Gastroesophageal sphincter (tissue), 3 donors: ENCODE measurements around the gene KCNAB1.

Experiments
- EP300 ChIP-seq: sonication (generic); formaldehyde crosslinking; IDR thresholded peaks from one replicate; pipeline ENCODE4 v1.6.1; 2017; ENCODE audit warnings: antibody characterized with exemption, mild to moderate bottlenecking
- POLR2A ChIP-seq, 2 donors: fragments of 450-650 bp; IDR thresholded peaks; one replicate each; pipeline ENCODE4 v1.6.1; 2017; ENCODE audit warnings: antibody characterized with exemption in 2 of 2, mild to moderate bottlenecking in 2 of 2, moderate library complexity in 1 of 2
- POLR2AphosphoS5 ChIP-seq: sonication (generic); formaldehyde crosslinking; IDR thresholded peaks from one replicate; pipeline ENCODE4 v1.6.1; 2017; ENCODE audit warnings: antibody characterized with exemption
- TF ChIP-seq, protein P1 (sequence below), 4 experiments: fragments of 200-600 bp in 2 of 4; fragments of 450-650 bp in 2 of 4; sonication (generic) in 1 of 4; IDR thresholded peaks; one replicate each; pipeline ENCODE4 v1.5.1; 2017 to 2019; ENCODE audit warnings: antibody characterized with exemption in 4 of 4, mild to moderate bottlenecking in 2 of 4, moderate library complexity in 2 of 4

DNA sequence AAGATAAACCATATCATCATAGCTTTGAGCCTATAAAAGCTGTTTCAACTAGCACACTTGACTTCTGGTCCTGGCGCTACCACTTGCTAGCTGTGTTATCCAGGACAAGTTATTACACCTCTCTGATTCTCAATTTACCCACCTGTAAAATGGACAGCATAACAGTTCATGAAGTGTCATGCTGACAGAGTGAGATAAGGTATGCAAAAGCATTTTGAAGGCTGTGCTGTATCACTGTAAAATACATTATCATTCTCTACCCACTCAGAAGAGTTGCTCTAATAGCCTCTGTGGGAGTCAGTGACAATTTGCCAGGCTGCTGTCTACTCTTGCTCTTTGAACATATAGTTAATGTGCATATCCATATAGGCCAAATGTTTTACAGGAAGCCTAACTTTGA lies 341.5 kb downstream of the KCNAB1 start:
- TF ChIP-seq POLR2AphosphoS5 (no peak), EP300 (no peak), POLR2A (IDR thresholded peaks at IDR 0.05) (no peak)
- TF ChIP-seq, protein P1, sequence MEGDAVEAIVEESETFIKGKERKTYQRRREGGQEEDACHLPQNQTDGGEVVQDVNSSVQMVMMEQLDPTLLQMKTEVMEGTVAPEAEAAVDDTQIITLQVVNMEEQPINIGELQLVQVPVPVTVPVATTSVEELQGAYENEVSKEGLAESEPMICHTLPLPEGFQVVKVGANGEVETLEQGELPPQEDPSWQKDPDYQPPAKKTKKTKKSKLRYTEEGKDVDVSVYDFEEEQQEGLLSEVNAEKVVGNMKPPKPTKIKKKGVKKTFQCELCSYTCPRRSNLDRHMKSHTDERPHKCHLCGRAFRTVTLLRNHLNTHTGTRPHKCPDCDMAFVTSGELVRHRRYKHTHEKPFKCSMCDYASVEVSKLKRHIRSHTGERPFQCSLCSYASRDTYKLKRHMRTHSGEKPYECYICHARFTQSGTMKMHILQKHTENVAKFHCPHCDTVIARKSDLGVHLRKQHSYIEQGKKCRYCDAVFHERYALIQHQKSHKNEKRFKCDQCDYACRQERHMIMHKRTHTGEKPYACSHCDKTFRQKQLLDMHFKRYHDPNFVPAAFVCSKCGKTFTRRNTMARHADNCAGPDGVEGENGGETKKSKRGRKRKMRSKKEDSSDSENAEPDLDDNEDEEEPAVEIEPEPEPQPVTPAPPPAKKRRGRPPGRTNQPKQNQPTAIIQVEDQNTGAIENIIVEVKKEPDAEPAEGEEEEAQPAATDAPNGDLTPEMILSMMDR (IDR thresholded peaks at IDR 0.05) = no peak
